HG02884 (cell line): ENCODE measurements around the gene RAMP3.
"Not testable (repeated sequence)": the region's sequence is repeated elsewhere in the genome, so short reads cannot be mapped to it uniquely, and the experiment has no call there.

Experiments used
- ATAC-seq: cut with Tn5 transposase; IDR thresholded peaks from one replicate; pipeline ENCODE4 v1.9.1; 2021; ENCODE audit warnings: mild to moderate bottlenecking, moderate library complexity; ENCODE audit not compliant: unreplicated experiment

RAMP3 gene

DNA sequence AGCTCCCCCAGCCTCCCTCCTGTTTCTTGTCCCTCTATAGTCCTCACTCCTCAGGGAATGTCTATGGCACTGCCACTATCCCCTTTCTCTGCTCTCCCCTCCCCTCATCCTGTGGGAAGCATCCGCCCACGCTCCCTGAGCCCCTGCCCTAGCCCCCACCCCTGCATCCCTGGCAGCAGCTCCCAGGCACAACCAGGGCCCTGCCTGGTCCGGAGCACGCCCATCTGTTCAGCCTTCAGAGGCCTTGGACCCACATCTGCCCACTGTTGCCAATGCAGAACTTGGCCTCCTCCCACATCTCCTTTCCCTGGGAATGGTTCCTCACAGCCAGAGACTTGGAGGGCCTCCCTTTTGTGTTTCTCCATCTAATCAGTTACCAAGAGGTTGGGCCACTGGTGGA, 25.7 kb upstream of the RAMP3 start:
- ATAC-seq, result no peak

DNA sequence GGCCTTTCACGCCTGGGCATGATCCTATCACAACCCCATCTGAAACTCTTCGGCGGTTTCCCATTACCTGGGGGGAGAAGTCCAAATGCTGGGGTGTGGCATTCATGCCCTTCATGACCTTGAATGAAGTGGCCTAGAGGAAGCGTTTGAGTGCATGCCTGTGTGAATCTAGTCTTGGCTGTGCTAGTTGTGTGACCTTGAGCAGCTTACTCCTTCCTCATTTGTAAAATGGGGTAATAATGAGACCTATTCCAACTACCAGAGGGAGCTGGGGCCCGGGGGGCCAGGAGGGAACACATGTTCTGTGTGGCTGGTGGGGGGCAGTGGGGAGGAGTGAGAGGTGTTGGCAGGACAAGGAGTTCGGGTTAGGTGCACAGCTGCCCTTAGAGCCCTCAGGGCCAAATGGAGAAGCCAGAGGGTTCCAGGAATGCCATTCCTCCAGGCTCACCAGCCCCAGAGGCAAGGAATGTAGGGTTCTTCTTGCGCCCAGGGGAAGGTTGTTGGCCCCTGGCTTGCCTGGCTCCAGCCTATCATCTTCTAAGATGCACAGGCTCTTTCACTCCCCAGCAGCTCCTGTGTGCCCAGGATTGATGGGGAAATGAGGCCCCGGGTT, 24.8 kb upstream of the RAMP3 start:
- ATAC-seq, result no peak

- ATAC-seq, result no peak
Measured at GRCh38 chr7:45133352-45133751, 24.2 kb upstream of the RAMP3 start.

DNA sequence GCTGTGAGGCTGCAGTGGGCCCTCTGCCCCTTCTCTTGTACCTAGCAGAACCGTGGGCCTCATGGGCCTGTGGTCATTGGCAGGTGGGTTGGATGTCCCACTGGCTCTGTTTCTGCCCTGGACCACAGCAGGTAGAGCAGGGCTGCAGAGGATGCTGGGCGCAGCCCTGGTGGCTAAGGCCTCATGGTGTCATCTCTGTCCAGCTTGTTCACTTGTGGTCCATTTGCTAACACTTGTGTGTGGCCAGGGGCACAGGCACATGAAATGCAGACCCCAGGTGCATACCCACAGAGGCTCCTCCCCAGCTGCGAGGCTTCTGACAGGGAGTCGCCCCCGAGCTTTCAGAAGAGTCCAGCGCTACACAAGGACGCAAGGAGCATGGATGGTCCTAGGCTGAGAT, 23.7 kb upstream of the RAMP3 start:
- no peak for ATAC-seq

DNA sequence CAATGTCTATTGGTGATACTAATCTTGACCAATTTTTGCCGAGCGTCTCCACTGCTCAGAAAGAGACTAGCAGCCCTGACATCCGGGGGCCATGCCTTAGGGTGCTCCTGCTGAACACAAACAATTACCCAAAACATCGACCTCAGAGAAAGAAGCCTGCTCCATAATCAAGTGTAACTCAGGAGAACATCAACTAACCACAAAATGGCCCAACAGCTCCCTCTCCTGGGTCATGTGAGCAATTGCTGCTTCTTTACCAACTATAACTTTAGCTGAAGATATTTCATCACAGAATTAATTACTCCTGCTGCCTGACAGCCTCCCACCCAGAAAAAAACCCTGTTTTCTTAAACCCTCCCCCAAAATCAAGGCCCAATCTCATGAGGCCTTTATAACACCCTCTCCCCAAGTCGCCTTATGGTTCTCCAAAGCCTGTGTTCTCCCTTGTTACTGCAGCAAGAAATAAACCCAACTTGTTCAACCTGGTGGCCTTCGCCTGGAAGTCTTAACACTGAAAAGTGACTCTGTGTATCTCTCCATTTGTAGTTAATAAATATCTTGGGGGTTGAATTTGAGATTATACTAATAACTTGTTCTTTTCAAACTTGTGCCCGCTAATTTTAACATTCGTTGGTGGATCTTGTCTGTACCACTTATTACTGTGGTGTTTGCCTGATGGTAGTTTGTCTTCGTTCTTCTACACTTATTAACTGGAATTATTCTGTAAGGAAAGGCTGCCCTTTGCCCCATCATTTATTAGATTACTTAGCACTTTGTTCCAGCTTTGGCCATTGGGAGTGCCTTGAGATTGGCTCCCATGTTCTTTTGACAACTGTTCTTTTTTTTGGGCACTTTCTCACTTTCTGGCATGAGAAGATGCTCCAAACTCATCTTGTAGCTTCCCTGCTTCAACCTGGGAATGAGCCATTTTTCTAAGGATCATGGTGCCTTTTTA, 21.2 kb upstream of the RAMP3 start:
- ATAC-seq, result no peak

DNA sequence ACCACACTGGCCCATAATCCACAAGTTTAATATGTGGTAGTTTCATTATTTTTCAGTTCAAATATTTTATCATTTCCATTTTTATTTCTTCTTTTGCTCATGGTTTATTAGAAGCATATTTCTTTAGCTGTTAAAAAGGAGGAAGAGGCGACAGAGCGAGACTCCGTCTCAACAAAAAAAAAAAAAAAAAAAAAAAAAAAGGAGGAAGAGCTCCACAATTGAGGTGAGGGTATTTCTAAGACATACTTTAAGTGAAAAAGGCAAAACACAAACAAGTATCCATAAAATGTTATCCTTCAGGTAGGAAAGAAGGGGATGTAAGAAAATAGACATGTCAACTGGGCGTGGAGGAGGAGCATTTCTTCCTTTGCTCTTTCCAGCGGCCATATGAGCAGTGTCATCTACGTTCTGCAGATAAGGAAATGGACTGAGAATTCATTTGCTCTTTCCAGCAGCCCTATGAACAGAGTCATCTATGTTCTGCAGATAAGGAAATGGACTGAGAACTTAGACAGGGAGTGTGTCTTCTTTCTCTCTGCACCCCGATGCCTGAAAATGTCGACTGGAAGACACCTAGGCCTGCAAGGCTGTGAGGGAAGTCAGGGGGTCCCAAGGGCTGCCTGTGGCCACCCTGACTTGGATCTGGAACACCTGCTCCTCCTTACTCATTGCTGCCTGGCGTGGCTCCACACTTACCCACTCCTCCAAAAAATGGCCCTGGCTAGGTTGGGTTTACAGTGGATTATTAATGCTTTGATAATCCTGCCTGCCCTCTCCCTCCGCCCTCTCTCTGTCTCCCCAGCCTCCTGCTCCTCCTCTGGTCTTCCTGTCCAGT, 18.9 kb upstream of the RAMP3 start:
- ATAC-seq, result no peak

GRCh38 chr7:45140827-45141226, 16.8 kb upstream of the RAMP3 start:
- ATAC-seq, result no peak

DNA sequence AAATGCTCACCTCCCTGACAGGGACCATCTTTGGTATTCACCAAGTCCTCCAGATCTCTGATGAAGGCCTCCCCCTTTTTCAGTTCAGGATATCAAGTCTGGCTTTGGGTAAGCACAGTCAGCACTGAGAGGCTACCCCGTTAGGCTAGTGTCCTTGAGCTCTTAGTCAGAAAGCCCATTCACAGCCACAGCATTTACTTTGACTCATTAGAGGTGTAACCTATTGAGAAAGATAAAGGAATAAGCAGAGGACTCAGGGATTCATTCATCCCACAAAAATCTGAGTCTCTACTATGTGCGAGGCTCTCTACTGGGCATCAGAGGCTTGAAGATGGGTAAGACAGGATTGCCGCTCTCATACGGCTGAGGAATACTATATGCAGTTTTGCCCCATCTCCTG, 14.0 kb upstream of the RAMP3 start:
- no peak for ATAC-seq

GRCh38 chr7:45145881-45146280, 11.7 kb upstream of the RAMP3 start:
- ATAC-seq, result no peak

- ATAC-seq, result no peak
Measured at GRCh38 chr7:45146531-45147379, 10.8 kb upstream of the RAMP3 start.

- no peak for ATAC-seq
Measured at GRCh38 chr7:45147858-45148652, 9.5 kb upstream of the RAMP3 start.

DNA sequence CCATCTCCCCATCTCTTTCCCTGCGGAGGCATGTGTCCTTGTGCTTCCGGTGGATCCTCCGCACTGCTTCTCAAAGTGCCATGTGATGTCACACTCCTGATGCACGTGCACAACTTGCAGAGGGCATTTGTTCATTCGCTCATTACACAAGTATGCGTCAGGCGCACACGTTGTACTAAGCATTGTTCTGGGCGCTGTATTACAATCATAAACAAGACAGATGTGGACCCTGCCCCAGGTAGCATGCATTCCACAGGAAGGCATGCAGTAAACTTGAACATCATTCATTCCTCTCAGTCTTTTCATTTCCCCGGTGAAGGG, 9.0 kb upstream of the RAMP3 start:
- no peak for ATAC-seq

DNA sequence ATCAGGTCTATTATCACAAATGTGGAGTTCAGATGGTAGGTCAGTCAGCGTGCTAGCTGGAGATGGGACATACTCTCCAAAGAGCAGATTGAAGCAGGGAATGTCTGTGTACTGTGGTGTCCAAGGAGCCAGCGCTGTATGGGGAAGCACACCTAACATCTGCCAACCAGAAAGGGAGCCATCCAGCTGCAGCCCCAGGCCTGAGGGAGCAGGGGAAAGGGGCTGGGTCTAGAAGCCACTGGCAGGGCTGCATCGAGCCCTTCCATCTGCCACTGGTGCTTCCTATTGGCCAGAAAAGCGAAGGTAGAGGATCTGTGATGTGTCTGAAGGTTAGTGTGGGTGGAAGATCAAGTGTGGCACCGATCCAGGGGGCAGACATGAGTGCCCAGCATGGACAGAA, 8.0 kb upstream of the RAMP3 start:
- ATAC-seq, result no peak

- no peak for ATAC-seq
Measured at GRCh38 chr7:45150199-45150598, 7.4 kb upstream of the RAMP3 start.

GRCh38 chr7:45151131-45151684, 6.4 kb upstream of the RAMP3 start:
- ATAC-seq, result no peak

DNA sequence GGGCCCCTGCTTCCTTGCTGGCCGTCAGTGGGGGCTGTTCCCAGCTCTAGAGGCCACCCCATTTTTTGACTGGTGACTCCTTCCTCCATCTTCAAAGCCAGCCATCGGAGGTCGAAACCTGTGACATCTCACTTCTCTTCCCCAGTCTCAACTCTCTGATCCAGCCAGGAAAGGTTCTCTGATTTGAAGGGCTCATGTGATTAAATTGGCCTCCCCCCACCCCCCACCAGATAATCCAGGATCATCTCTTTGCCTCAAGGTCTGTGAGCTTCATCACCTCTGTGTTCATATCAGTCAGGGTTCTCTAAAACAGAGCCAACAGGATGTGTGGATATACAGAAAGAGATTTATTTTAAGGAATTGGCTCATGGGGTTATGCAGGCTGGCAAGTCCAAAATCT, 5.6 kb upstream of the RAMP3 start:
- no peak for ATAC-seq

DNA sequence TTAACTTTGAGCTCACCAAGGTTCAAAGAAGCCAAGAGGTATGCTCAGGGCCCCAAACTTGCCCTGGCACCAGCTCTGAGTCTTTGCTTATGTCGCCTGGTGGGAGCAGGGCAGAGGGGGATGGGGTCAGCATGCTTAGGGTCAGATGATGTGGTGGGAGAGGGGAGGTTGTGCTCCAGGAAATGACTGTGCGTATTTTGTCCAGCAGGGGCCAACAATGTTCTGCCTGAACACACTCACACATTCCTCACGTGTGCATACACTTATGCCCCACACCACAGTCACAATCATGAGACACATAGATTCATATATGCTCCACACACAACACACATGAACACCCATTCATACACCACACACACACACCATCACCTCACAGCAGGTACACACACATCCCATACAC, 4.4 kb upstream of the RAMP3 start:
- ATAC-seq, result no peak

- ATAC-seq, result not testable (repeated sequence)
Measured at GRCh38 chr7:45153861-45154260, 3.7 kb upstream of the RAMP3 start.

DNA sequence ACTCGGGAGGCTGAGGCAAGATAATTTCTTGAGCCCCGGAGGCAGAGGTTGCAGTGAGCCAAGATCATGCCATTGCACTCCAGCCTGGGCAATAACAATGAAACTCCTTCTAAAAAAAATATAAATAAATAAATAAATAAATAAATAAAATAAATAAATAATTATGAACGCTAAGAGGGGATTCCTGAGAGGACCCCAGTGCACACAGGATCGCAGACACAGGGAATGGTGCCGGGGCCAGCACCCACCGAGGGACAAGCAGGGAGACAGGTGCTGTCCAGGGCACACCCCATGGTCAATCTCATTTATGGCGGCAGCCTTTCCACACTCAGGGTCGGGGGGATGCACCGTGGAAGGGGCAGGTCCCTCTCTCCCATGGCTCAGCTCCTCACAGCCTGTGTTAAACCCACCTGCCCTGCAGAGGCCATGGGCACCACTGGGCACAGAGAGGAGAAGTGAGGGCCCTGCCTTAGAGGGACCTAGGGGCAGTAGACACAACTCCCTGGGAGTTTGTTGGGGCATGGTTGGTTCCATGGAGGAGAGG, 2.2 kb upstream of the RAMP3 start:
- no peak for ATAC-seq
